OCI-LY1 (cell line): ENCODE data around the gene TCERG1L.

ENCODE experiments used
- H2AFZ ChIP-seq: fragments of 200-600 bp; sonication (generic), shearing (Covaris generic); 2 replicates; pipeline ENCODE4 v1.6.0; 2014; ENCODE audit warnings: antibody characterized with exemption, mild to moderate bottlenecking, low read length
- H3F3A ChIP-seq: fragments of 200-600 bp; sonication (generic), shearing (Covaris generic); 2 replicates; pipeline ENCODE4 v1.6.0; 2014; ENCODE audit warnings: mild to moderate bottlenecking, antibody characterized with exemption, low read length, moderate library complexity; ENCODE audit not compliant: insufficient read depth
- H3K27ac ChIP-seq: fragments of 200-600 bp; sonication (generic); 2 replicates; pipeline ENCODE4 v1.5.1; 2014; ENCODE audit warnings: low read length, mixed run types, mild to moderate bottlenecking, low read depth; ENCODE audit not compliant: poor library complexity, severe bottlenecking
- H3K27me3 ChIP-seq: fragments of 200-600 bp; sonication (generic); 2 replicates; pipeline ENCODE4 v1.6.0; 2014; ENCODE audit warnings: antibody characterized with exemption, mild to moderate bottlenecking, low read length, moderate library complexity; ENCODE audit not compliant: insufficient read depth
- H3K36me3 ChIP-seq: fragments of 200-600 bp; sonication (generic); 2 replicates; pipeline ENCODE4 v1.6.1; 2014; ENCODE audit warnings: mild to moderate bottlenecking, antibody characterized with exemption, low read length, moderate library complexity, mixed read lengths; ENCODE audit not compliant: insufficient read depth
- H3K4me1 ChIP-seq: fragments of 200-600 bp; sonication (generic); 2 replicates; pipeline ENCODE4 v1.5.1; 2014; ENCODE audit warnings: mild to moderate bottlenecking, low read length, moderate library complexity; ENCODE audit not compliant: insufficient read depth, severe bottlenecking
- H3K4me2 ChIP-seq: fragments of 200-600 bp; sonication (generic), shearing (Covaris generic); 2 replicates; pipeline ENCODE4 v1.6.1; 2014; ENCODE audit warnings: low read length
- H3K4me3 ChIP-seq: fragments of 200-600 bp; sonication (generic); 2 replicates; pipeline ENCODE4 v1.5.1; 2014; ENCODE audit warnings: low read length, low read depth, mild to moderate bottlenecking, mixed read lengths; ENCODE audit not compliant: poor library complexity, severe bottlenecking
- H3K79me2 ChIP-seq: fragments of 200-600 bp; shearing (Covaris generic); 2 replicates; pipeline ENCODE4 v1.6.1; 2016; ENCODE audit warnings: mixed run types, low read length, mixed read lengths; ENCODE audit not compliant: insufficient read depth
- H3K9ac ChIP-seq: fragments of 200-600 bp; sonication (generic), shearing (Covaris generic); 2 replicates; pipeline ENCODE4 v1.6.1; 2014; ENCODE audit warnings: mild to moderate bottlenecking, low read length, mixed read lengths
- H3K9me2 ChIP-seq: fragments of 200-600 bp; sonication (generic), shearing (Covaris generic); 2 replicates; pipeline ENCODE4 v1.6.1; 2014; ENCODE audit warnings: low read depth, mild to moderate bottlenecking, low read length, mixed read lengths
- H3K9me3 ChIP-seq: fragments of 200-600 bp; shearing (Covaris generic); 2 replicates; pipeline ENCODE4 v1.6.1; 2014; ENCODE audit warnings: low read length, mixed read lengths
- H4K20me1 ChIP-seq: fragments of 200-600 bp; sonication (generic), shearing (Covaris generic); 2 replicates; pipeline ENCODE4 v1.6.0; 2016; ENCODE audit warnings: mild to moderate bottlenecking, low read length; ENCODE audit not compliant: insufficient read depth
- CTCF ChIP-seq: fragments of 200-600 bp; sonication (generic), shearing (Covaris generic); IDR thresholded peaks from 2 replicates; pipeline ENCODE4 v1.5.1; 2017; ENCODE audit warnings: mild to moderate bottlenecking, antibody characterized with exemption, low read length, moderate library complexity, mixed read lengths
- EZH2 ChIP-seq: fragments of 200-600 bp; sonication (generic), shearing (Covaris generic); IDR thresholded peaks from 2 replicates; pipeline ENCODE4 v1.8.0; 2017; ENCODE audit warnings: borderline replicate concordance, mixed run types, mild to moderate bottlenecking, antibody characterized with exemption, low read length, moderate library complexity, mixed read lengths

TCERG1L gene

DNA sequence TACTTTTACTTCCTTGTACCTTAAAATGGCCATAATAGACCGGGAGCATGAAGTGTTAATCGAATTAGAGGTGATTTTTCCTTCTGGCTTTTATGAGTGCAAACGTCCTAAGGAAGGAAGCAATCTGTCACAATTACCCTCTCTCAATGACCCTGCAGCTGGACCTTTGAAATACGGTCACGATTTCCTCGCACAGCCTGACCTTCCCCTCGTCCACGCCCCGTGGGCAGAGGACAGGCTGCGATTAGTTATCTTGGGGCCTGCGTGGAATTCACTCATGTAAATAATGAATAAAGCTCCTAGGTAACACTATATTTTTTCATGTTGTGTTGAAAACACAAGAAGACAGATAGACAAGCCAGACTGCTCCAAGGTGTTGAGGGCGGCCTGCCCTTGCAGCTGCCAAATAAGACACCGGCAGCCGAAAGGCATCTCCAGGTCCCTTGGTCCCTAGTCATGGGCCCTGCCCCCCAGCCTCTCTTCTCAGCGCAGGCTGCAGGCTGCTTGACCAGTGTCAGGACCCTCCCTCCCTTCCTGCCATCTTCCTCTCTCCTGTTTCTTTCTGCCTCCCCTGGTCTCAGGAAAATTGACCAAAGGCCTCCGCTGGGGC lies 199.9 kb downstream of the TCERG1L start:
- H3K9me3 ChIP-seq = no peaks in the 10 kb centered on the region
- no peak for TF ChIP-seq CTCF
- no peak for TF ChIP-seq EZH2
- no peak overlapping the region for H3K4me2 ChIP-seq
- no peaks in the 10 kb centered on the region for H3K9me2 ChIP-seq
- H3K4me1 ChIP-seq = no peaks in the 10 kb centered on the region
- no peaks in the 10 kb centered on the region for H3F3A ChIP-seq
- no peak overlapping the region for H3K27ac ChIP-seq
- no peak overlapping the region for H2AFZ ChIP-seq
- no peaks in the 10 kb centered on the region for H4K20me1 ChIP-seq
- H3K79me2 ChIP-seq = no peaks in the 10 kb centered on the region
- no peaks in the 10 kb centered on the region for H3K36me3 ChIP-seq
- H3K4me3 ChIP-seq = no peak overlapping the region
- H3K27me3 ChIP-seq = no peaks in the 10 kb centered on the region
- H3K9ac ChIP-seq = no peak overlapping the region

GRCh38 chr10:131111007-131111406 lies 200.5 kb downstream of the TCERG1L start:
- no peak overlapping the region for H2AFZ ChIP-seq
- no peak for TF ChIP-seq EZH2
- no peak for TF ChIP-seq CTCF
- H3K9me2 ChIP-seq = no peaks in the 10 kb centered on the region
- no peak overlapping the region for H3K4me2 ChIP-seq
- H3K27ac ChIP-seq = no peak overlapping the region
- H3K4me3 ChIP-seq = no peak overlapping the region
- H3K27me3 ChIP-seq = no peaks in the 10 kb centered on the region
- no peaks in the 10 kb centered on the region for H3K4me1 ChIP-seq
- H3K79me2 ChIP-seq = no peaks in the 10 kb centered on the region
- no peak overlapping the region for H3K9ac ChIP-seq
- H3F3A ChIP-seq = no peaks in the 10 kb centered on the region
- H3K9me3 ChIP-seq = no peaks in the 10 kb centered on the region
- no peaks in the 10 kb centered on the region for H4K20me1 ChIP-seq
- H3K36me3 ChIP-seq = no peaks in the 10 kb centered on the region

- Histone ChIP-seq H3K9me2 (no peaks in the 10 kb centered on the region), H3K4me2 (no peak overlapping the region), H3F3A (no peaks in the 10 kb centered on the region), H2AFZ (no peak overlapping the region), H3K27ac (no peak overlapping the region), H3K4me3 (no peak overlapping the region), H4K20me1 (no peaks in the 10 kb centered on the region), H3K9me3 (no peaks in the 10 kb centered on the region), H3K4me1 (no peaks in the 10 kb centered on the region), H3K36me3 (no peaks in the 10 kb centered on the region), H3K27me3 (no peaks in the 10 kb centered on the region), H3K9ac (no peak overlapping the region), H3K79me2 (no peaks in the 10 kb centered on the region)
- no peak for TF ChIP-seq CTCF
- no peak for TF ChIP-seq EZH2
These were observed 201.2 kb downstream of the TCERG1L start for GRCh38 chr10:131110241-131110783.
